ENCODE data around the gene CABS1. TPM values are rescaled to one million over a fixed set of nuclear protein-coding genes. Genes with fewer than 3 reads are reported as not detected.

CABS1 gene
- total RNA-seq, 1 donor from 2014 or later, result not detected

- Histone ChIP-seq H3K9me3 (ENCODE audit: insufficient read depth, low read depth, low read length) (peaks cover 6% of the 10 kb centered on the region), H3K79me2 (ENCODE audit: insufficient read depth, low read length) (no peaks in the 10 kb centered on the region), H3K27me3 (ENCODE audit: insufficient read depth, low read length) (no peaks in the 10 kb centered on the region), H3K4me1 (ENCODE audit: insufficient read depth, low read length) (no peaks in the 10 kb centered on the region), H2AFZ (ENCODE audit: low read depth, low read length) (no peak overlapping the region), H3K36me3 (ENCODE audit: insufficient read depth, low read length) (no peaks in the 10 kb centered on the region), H3K9ac (ENCODE audit: low read length) (no peak overlapping the region), H3K4me2 (ENCODE audit: low read length) (no peak overlapping the region), H3K4me3 (ENCODE audit: insufficient read depth, low read depth, low read length) (no peak overlapping the region), H4K20me1 (ENCODE audit: insufficient read depth, low read length) (no peaks in the 10 kb centered on the region), H3K27ac (ENCODE audit: low read depth, low read length) (no peak overlapping the region)
- Mint-ChIP-seq H3K4me1 (ENCODE audit: low read depth, unreplicated experiment) (no peaks in the 10 kb centered on the region), H3K27ac (ENCODE audit: unreplicated experiment) (no peak overlapping the region), H3K9me3 (ENCODE audit: unreplicated experiment) (no peaks in the 10 kb centered on the region), H3K4me3 (ENCODE audit: unreplicated experiment) (no peak overlapping the region), H3K36me3 (ENCODE audit: low read depth, unreplicated experiment) (no peaks in the 10 kb centered on the region), H3K27me3 (ENCODE audit: low read depth, unreplicated experiment) (peaks cover 2% of the 10 kb centered on the region)
- no peak for TF ChIP-seq EZH2 (IDR thresholded peaks at IDR 0.05; ENCODE audit: insufficient read depth, low read length)
- no peak for TF ChIP-seq CTCF (IDR thresholded peaks at IDR 0.05; ENCODE audit: insufficient read depth, low read depth, low read length)
- DNase-seq (ENCODE audit: low read depth) (no peak), FAIRE-seq (no peak)
Measured at GRCh38 chr4:70297576-70297975, 37.2 kb upstream of the CABS1 start.

DNA sequence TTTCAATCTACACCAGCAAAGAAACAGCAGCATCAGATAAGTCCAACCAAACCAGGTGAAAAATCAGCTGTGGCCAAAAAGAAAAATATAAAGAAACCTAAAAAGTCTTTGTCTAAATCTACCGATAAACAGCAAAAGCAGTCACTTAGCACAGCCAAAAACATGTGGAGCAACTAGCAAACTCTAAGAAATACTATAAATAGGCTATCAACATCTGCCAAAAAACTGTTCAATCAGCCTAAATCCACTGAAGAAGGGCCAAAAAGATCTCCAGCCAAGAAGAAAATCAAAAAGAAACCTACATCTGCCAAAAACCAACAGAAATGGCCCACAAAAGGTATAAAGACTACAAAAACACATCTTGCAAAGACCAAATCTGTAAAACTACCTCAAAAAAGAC, 36.7 kb upstream of the CABS1 start:
- no peak overlapping the region for H3K27ac Mint-ChIP-seq (ENCODE audit: unreplicated experiment)
- H3K9me3 ChIP-seq (ENCODE audit: insufficient read depth, low read depth, low read length), result peaks cover 6% of the 10 kb centered on the region
- H3K4me1 ChIP-seq (ENCODE audit: insufficient read depth, low read length), result no peaks in the 10 kb centered on the region
- H3K4me3 ChIP-seq (ENCODE audit: insufficient read depth, low read depth, low read length), result no peak overlapping the region
- no peak overlapping the region for H3K4me2 ChIP-seq (ENCODE audit: low read length)
- no peak overlapping the region for H2AFZ ChIP-seq (ENCODE audit: low read depth, low read length)
- no peaks in the 10 kb centered on the region for H4K20me1 ChIP-seq (ENCODE audit: insufficient read depth, low read length)
- H3K36me3 ChIP-seq (ENCODE audit: insufficient read depth, low read length), result no peaks in the 10 kb centered on the region
- no peaks in the 10 kb centered on the region for H3K27me3 ChIP-seq (ENCODE audit: insufficient read depth, low read length)
- no peaks in the 10 kb centered on the region for H3K36me3 Mint-ChIP-seq (ENCODE audit: low read depth, unreplicated experiment)
- H3K79me2 ChIP-seq (ENCODE audit: insufficient read depth, low read length), result no peaks in the 10 kb centered on the region
- no peak overlapping the region for H3K4me3 Mint-ChIP-seq (ENCODE audit: unreplicated experiment)
- DNase-seq (ENCODE audit: low read depth) (no peak), FAIRE-seq (no peak)
- H3K9me3 Mint-ChIP-seq (ENCODE audit: unreplicated experiment), result no peaks in the 10 kb centered on the region
- peaks cover 2% of the 10 kb centered on the region for H3K27me3 Mint-ChIP-seq (ENCODE audit: low read depth, unreplicated experiment)
- H3K27ac ChIP-seq (ENCODE audit: low read depth, low read length), result no peak overlapping the region
- H3K9ac ChIP-seq (ENCODE audit: low read length), result no peak overlapping the region
- no peaks in the 10 kb centered on the region for H3K4me1 Mint-ChIP-seq (ENCODE audit: low read depth, unreplicated experiment)
- TF ChIP-seq CTCF (IDR thresholded peaks at IDR 0.05; ENCODE audit: insufficient read depth, low read depth, low read length), result no peak
- TF ChIP-seq EZH2 (IDR thresholded peaks at IDR 0.05; ENCODE audit: insufficient read depth, low read length), result no peak

GRCh38 chr4:70299643-70300042, 35.1 kb upstream of the CABS1 start:
- TF ChIP-seq CTCF (IDR thresholded peaks at IDR 0.05; ENCODE audit: insufficient read depth, low read depth, low read length), result no peak
- TF ChIP-seq EZH2 (IDR thresholded peaks at IDR 0.05; ENCODE audit: insufficient read depth, low read length), result no peak
- Histone ChIP-seq H3K9me3 (ENCODE audit: insufficient read depth, low read depth, low read length) (peaks cover 6% of the 10 kb centered on the region), H3K4me2 (ENCODE audit: low read length) (no peak overlapping the region), H4K20me1 (ENCODE audit: insufficient read depth, low read length) (no peaks in the 10 kb centered on the region), H3K4me1 (ENCODE audit: insufficient read depth, low read length) (no peaks in the 10 kb centered on the region), H3K4me3 (ENCODE audit: insufficient read depth, low read depth, low read length) (no peak overlapping the region), H3K79me2 (ENCODE audit: insufficient read depth, low read length) (no peaks in the 10 kb centered on the region), H3K9ac (ENCODE audit: low read length) (no peak overlapping the region), H2AFZ (ENCODE audit: low read depth, low read length) (no peak overlapping the region), H3K27ac (ENCODE audit: low read depth, low read length) (no peak overlapping the region), H3K27me3 (ENCODE audit: insufficient read depth, low read length) (no peaks in the 10 kb centered on the region), H3K36me3 (ENCODE audit: insufficient read depth, low read length) (no peaks in the 10 kb centered on the region)
- Mint-ChIP-seq H3K9me3 (ENCODE audit: unreplicated experiment) (no peaks in the 10 kb centered on the region), H3K36me3 (ENCODE audit: low read depth, unreplicated experiment) (no peaks in the 10 kb centered on the region), H3K4me1 (ENCODE audit: low read depth, unreplicated experiment) (no peaks in the 10 kb centered on the region), H3K27me3 (ENCODE audit: low read depth, unreplicated experiment) (peaks cover 2% of the 10 kb centered on the region), H3K27ac (ENCODE audit: unreplicated experiment) (no peak overlapping the region), H3K4me3 (ENCODE audit: unreplicated experiment) (no peak overlapping the region)
- DNase-seq (ENCODE audit: low read depth) (no peak), FAIRE-seq (no peak)

Data from astrocyte (in vitro differentiated cells and primary cell).